Right renal cortex interstitium (tissue), 3 donors: ENCODE results near the gene RUNDC3A. TPM values are rescaled to one million over a fixed set of nuclear protein-coding genes. Genes with fewer than 3 reads are reported as not detected.

ENCODE experiments used
- DNase-seq, 3 donors: peaks; one replicate each; pipeline ENCODE4 v3.0.0-alpha.2; 2013; ENCODE audit warnings: low read depth in 3 of 3, low spot score in 2 of 3
- polyA plus RNA-seq, 3 donors: library from polyadenylated mRNA; unstranded; fragments of 120-200 nt; gene quantifications; one replicate each; pipeline ENCODE4 v1.2.1, GENCODE V29; 2013; ENCODE audit not compliant: insufficient read length in 3 of 3

Gene RUNDC3A
- polyA plus RNA-seq = 1 to 10 TPM; 1.2 to 2.3 (median 1.4) TPM

- peak in 2 of 3 donors; percentile 80 to 83 for DNase-seq
Measured at GRCh38 chr17:44308320-44308818, at the start of gene RUNDC3A. Gene RUNDC3A (plus strand): TSS chr17:44308601. CDS start chr17:44308833, 232 bp downstream.

GRCh38 chr17:44258811-44259351 is 49.5 kb upstream of the RUNDC3A start:
- DNase-seq = no peak

GRCh38 chr17:44260296-44260695 is 48.1 kb upstream of the RUNDC3A start:
- no peak for DNase-seq

- DNase-seq = no peak
Measured at GRCh38 chr17:44262654-44263225, 45.7 kb upstream of the RUNDC3A start.

- no peak for DNase-seq
Measured at GRCh38 chr17:44263345-44263902, 45.0 kb upstream of the RUNDC3A start.

- no peak for DNase-seq
Measured at GRCh38 chr17:44266402-44267164, 41.8 kb upstream of the RUNDC3A start.

- no peak for DNase-seq
Measured at GRCh38 chr17:44267165-44267455, 41.3 kb upstream of the RUNDC3A start.

- DNase-seq = no peak
Measured at GRCh38 chr17:44267818-44268490, 40.4 kb upstream of the RUNDC3A start, which contains the start of gene SLC4A1. Gene SLC4A1 (minus strand): TSS chr17:44268135. CDS start chr17:44262866, 5,269 bp downstream.

GRCh38 chr17:44268709-44269534 is 39.5 kb upstream of the RUNDC3A start:
- no peak for DNase-seq

GRCh38 chr17:44269535-44270240 is 38.7 kb upstream of the RUNDC3A start:
- no peak for DNase-seq

- DNase-seq = no peak
Measured at GRCh38 chr17:44272321-44272951, 36.0 kb upstream of the RUNDC3A start.

GRCh38 chr17:44272954-44273353 is 35.4 kb upstream of the RUNDC3A start:
- no peak for DNase-seq

- no peak for DNase-seq
Measured at GRCh38 chr17:44273607-44274006, 34.8 kb upstream of the RUNDC3A start.

GRCh38 chr17:44277976-44278375 is 30.4 kb upstream of the RUNDC3A start:
- DNase-seq = no peak

GRCh38 chr17:44279346-44279665 is 29.1 kb upstream of the RUNDC3A start:
- DNase-seq = no peak

GRCh38 chr17:44279666-44280391 is 28.6 kb upstream of the RUNDC3A start:
- peak in 1 of 3 donors; percentile 35 for DNase-seq

GRCh38 chr17:44280392-44280937 is 27.9 kb upstream of the RUNDC3A start:
- no peak for DNase-seq

- DNase-seq = no peak
Measured at GRCh38 chr17:44281570-44281969, 26.8 kb upstream of the RUNDC3A start.
